ENCODE data around the gene OR4K1.
"Not testable (repeated sequence)": the region's sequence is repeated elsewhere in the genome, so short reads cannot be mapped to it uniquely, and the experiment has no call there.

The OR4K1 gene

GRCh38 chr14:19947413-19948090, 16.8 kb downstream of the OR4K1 start:
- Histone ChIP-seq H3K27me3 (ENCODE audit: control insufficient read depth, insufficient read depth, low read length) (no peaks in the 10 kb centered on the region), H3K4me1 (ENCODE audit: control insufficient read depth, insufficient read depth, low read length) (no peaks in the 10 kb centered on the region), H3K36me3 (ENCODE audit: control insufficient read depth, insufficient read depth, low read length) (no peaks in the 10 kb centered on the region), H3K9me3 (ENCODE audit: control insufficient read depth, insufficient read depth, low read length) (peaks cover 15% of the 10 kb centered on the region), H3K9ac (ENCODE audit: low read depth, low read length) (no peak overlapping the region), H3K4me3 (ENCODE audit: low read depth, low read length) (no peak overlapping the region)

GRCh38 chr14:19949218-19949617, 18.5 kb downstream of the OR4K1 start:
- Histone ChIP-seq H3K4me3 (ENCODE audit: low read depth, low read length) (no peak overlapping the region), H3K4me1 (ENCODE audit: control insufficient read depth, insufficient read depth, low read length) (no peaks in the 10 kb centered on the region), H3K9me3 (ENCODE audit: control insufficient read depth, insufficient read depth, low read length) (peaks cover 13% of the 10 kb centered on the region), H3K9ac (ENCODE audit: low read depth, low read length) (no peak overlapping the region), H3K27me3 (ENCODE audit: control insufficient read depth, insufficient read depth, low read length) (no peaks in the 10 kb centered on the region), H3K36me3 (ENCODE audit: control insufficient read depth, insufficient read depth, low read length) (no peaks in the 10 kb centered on the region)

GRCh38 chr14:19969735-19970134, 39.0 kb downstream of the OR4K1 start:
- H3K4me1 ChIP-seq (ENCODE audit: control insufficient read depth, insufficient read depth, low read length); H3K9me3 ChIP-seq (ENCODE audit: control insufficient read depth, insufficient read depth, low read length); H3K4me3 ChIP-seq (ENCODE audit: low read depth, low read length); H3K9ac ChIP-seq (ENCODE audit: low read depth, low read length); H3K27me3 ChIP-seq (ENCODE audit: control insufficient read depth, insufficient read depth, low read length); H3K36me3 ChIP-seq (ENCODE audit: control insufficient read depth, insufficient read depth, low read length): not testable (repeated sequence)

- no peak overlapping the region for H3K4me3 ChIP-seq (ENCODE audit: low read depth, low read length)
- H3K4me1 ChIP-seq (ENCODE audit: control insufficient read depth, insufficient read depth, low read length): no peaks in the 10 kb centered on the region
- no peak overlapping the region for H3K9ac ChIP-seq (ENCODE audit: low read depth, low read length)
- H3K9me3 ChIP-seq (ENCODE audit: control insufficient read depth, insufficient read depth, low read length): peaks cover 7% of the 10 kb centered on the region
- H3K36me3 ChIP-seq (ENCODE audit: control insufficient read depth, insufficient read depth, low read length): no peaks in the 10 kb centered on the region
- H3K27me3 ChIP-seq (ENCODE audit: control insufficient read depth, insufficient read depth, low read length): no peaks in the 10 kb centered on the region
Observed at GRCh38 chr14:19974844-19975243, 44.1 kb downstream of the OR4K1 start.

GRCh38 chr14:19975291-19975690, 44.6 kb downstream of the OR4K1 start, which contains the start of gene OR4K15:
OR4K15 (plus strand) TSS chr14:19975591; CDS start chr14:19975591, 0 bp downstream.
- Histone ChIP-seq H3K4me1 (ENCODE audit: control insufficient read depth, insufficient read depth, low read length) (no peaks in the 10 kb centered on the region), H3K9me3 (ENCODE audit: control insufficient read depth, insufficient read depth, low read length) (peaks cover 7% of the 10 kb centered on the region), H3K27me3 (ENCODE audit: control insufficient read depth, insufficient read depth, low read length) (no peaks in the 10 kb centered on the region), H3K9ac (ENCODE audit: low read depth, low read length) (no peak within 1 kb of the TSS), H3K36me3 (ENCODE audit: control insufficient read depth, insufficient read depth, low read length) (no peaks in the 10 kb centered on the region), H3K4me3 (ENCODE audit: low read depth, low read length) (no peak within 1 kb of the TSS)
